ENCODE data around the gene ACSL5.

DNA sequence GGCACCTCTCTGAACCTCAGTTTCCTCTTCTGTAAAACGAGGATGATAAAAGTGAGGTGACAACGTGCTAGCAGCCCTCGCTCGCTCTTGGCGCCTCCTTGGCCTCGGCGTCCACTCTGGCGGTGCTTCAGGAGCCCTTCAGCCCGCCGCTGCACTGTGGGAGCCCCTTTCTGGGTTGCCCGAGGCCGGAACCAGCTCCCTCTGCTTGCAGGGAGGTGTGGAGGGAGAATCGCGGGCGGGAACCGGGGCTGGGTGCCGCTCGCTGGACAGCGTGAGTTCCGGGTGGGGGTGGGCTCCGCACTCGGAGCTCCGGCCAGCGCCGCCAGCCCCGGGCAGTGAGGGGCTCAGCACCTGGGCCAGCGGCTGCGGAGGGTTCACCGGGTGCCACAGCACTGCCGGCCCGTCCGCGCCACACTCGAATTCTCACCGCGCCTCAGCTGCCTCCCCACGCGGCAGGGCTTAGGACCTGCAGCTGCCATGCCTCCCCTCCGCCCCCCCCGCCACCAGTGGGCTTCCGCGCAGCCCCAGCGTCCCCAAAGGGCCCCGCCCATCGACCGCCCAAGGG is 24.3 kb upstream of the ACSL5 start:
- TF ChIP-seq POLR2AphosphoS5 (IDR thresholded peaks at IDR 0.05; ENCODE audit: borderline replicate concordance, low read depth, low read length) (no peak), EZH2 (IDR thresholded peaks at IDR 0.05) (no peak), FOXP2 (optimal IDR thresholded peaks at IDR 0.05; ENCODE audit: control extremely low read depth, extremely low read length, insufficient read depth) (no peak)
